GM12892 (cell line): ENCODE measurements around the gene SRF.

Source experiments
- POLR2A ChIP-seq: IDR thresholded peaks from 2 replicates; pipeline ENCODE4 v1.6.1; 2011; ENCODE audit warnings: low read depth, low read length, control low read depth
- POLR2AphosphoS5 ChIP-seq: IDR thresholded peaks from 2 replicates; pipeline ENCODE4 v1.6.1; 2011; ENCODE audit warnings: low read depth, low read length, control low read depth
- TAF1 ChIP-seq: IDR thresholded peaks from 2 replicates; pipeline ENCODE4 v1.6.1; 2011; ENCODE audit warnings: low read depth, mild to moderate bottlenecking, control low read depth, low read length, borderline replicate concordance

DNA sequence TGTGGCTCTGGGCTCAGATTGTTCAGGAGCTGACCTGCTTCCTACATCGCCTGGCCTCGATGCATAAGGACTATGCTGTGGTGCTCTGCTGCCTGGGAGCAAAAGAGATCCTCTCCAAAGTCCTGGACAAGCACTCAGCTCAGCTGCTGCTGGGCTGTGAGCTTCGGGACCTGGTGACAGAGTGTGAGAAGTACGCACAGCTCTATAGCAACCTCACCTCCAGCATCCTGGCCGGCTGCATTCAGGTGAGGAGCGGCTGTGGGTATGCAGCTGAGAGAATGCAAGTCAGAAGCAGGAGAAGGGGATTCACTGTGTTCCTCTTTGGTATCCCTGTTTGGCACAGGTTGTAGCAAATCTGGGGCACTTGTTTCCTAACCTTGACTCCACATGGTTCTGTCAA lies 28.8 kb downstream of the SRF start:
- TF ChIP-seq POLR2A (no peak), POLR2AphosphoS5 (no peak), TAF1 (no peak)
